Liver (tissue), 9 donors: ENCODE results near the gene APOBEC3B. TPM values are rescaled to one million over a fixed set of nuclear protein-coding genes. Genes with fewer than 3 reads are reported as not detected.

ENCODE experiments used
- DNase-seq: peaks from one replicate; pipeline ENCODE4 v3.0.0-alpha.2; 2017; ENCODE audit warnings: low spot score
- H3K27ac ChIP-seq, 2 donors: one replicate each; pipeline ENCODE4 v1.7.0; 2013; ENCODE audit warnings: inconsistent platforms in 2 of 2, low read length in 2 of 2, control low read depth in 1 of 2, low read depth in 1 of 2, mild to moderate bottlenecking in 1 of 2
- H3K27me3 ChIP-seq, 4 donors: one replicate each; pipeline versions ENCODE4 v1.6.1 to v1.7.0; 2013; ENCODE audit warnings: low read length in 3 of 4, inconsistent platforms in 1 of 4, mild to moderate bottlenecking in 1 of 4, moderate library complexity in 1 of 4; ENCODE audit not compliant: control insufficient read depth in 4 of 4, insufficient read depth in 4 of 4
- H3K36me3 ChIP-seq, 4 donors: one replicate each; pipeline versions ENCODE4 v1.6.1 to v1.7.0; 2013; ENCODE audit warnings: low read length in 3 of 4, mild to moderate bottlenecking in 3 of 4, low read depth in 1 of 4, moderate library complexity in 1 of 4; ENCODE audit not compliant: control insufficient read depth in 4 of 4, insufficient read depth in 3 of 4
- H3K4me1 ChIP-seq, 4 donors: one replicate each; pipeline versions ENCODE4 v1.6.1 to v1.7.0; 2013; ENCODE audit warnings: low read length in 3 of 4, mild to moderate bottlenecking in 3 of 4, moderate library complexity in 1 of 4; ENCODE audit not compliant: control insufficient read depth in 4 of 4, insufficient read depth in 4 of 4
- H3K4me3 ChIP-seq, 3 donors: one replicate each; pipeline versions ENCODE4 v1.6.1 to v1.7.0; 2013; ENCODE audit warnings: low read length in 3 of 3, control low read depth in 1 of 3, low read depth in 1 of 3, mild to moderate bottlenecking in 1 of 3
- H3K9ac ChIP-seq, 2 donors: one replicate each; pipeline ENCODE4 v1.7.0; 2013; ENCODE audit warnings: low read length in 2 of 2, mild to moderate bottlenecking in 2 of 2, moderate library complexity in 2 of 2, control low read depth in 1 of 2, low read depth in 1 of 2
- H3K9me3 ChIP-seq, 4 donors: one replicate each; pipeline versions ENCODE4 v1.6.1 to v1.7.0; 2013; ENCODE audit warnings: low read length in 3 of 4; ENCODE audit not compliant: control insufficient read depth in 4 of 4
- EGR1 ChIP-seq, 2 donors: IDR thresholded peaks; 2 replicates each; pipeline ENCODE4 v1.6.1; 2016 to 2018; ENCODE audit warnings: antibody characterized with exemption in 2 of 2, low read depth in 2 of 2
- FOXA1 ChIP-seq: IDR thresholded peaks from 2 replicates; pipeline ENCODE4 v1.6.1; 2016; ENCODE audit warnings: antibody characterized with exemption
- FOXA2 ChIP-seq: IDR thresholded peaks from 2 replicates; pipeline ENCODE4 v1.6.1; 2016; ENCODE audit warnings: antibody characterized with exemption
- GABPA ChIP-seq, 2 donors: IDR thresholded peaks in 1 of 2; conservative IDR thresholded peaks in 1 of 2; 2 replicates each; pipeline ENCODE4 v1.6.1; 2016; ENCODE audit warnings: antibody characterized with exemption in 2 of 2, mild to moderate bottlenecking in 1 of 2, moderate library complexity in 1 of 2
- HNF4A ChIP-seq, 2 donors: conservative IDR thresholded peaks; 2 replicates each; pipeline ENCODE4 v1.6.1; 2016; ENCODE audit warnings: antibody characterized with exemption in 2 of 2, mild to moderate bottlenecking in 2 of 2
- JUND ChIP-seq, 2 donors: IDR thresholded peaks; 2 replicates each; pipeline ENCODE4 v1.6.1; 2016; ENCODE audit warnings: antibody characterized with exemption in 2 of 2
- NR2F2 ChIP-seq: IDR thresholded peaks from 2 replicates; pipeline ENCODE4 v1.6.1; 2016; ENCODE audit warnings: antibody characterized with exemption
- RAD21 ChIP-seq, 2 donors: IDR thresholded peaks; 2 replicates each; pipeline ENCODE4 v1.6.1; 2016; ENCODE audit warnings: antibody characterized with exemption in 2 of 2, mild to moderate bottlenecking in 2 of 2
- RXRA ChIP-seq, 2 donors: IDR thresholded peaks; 2 replicates each; pipeline ENCODE4 v1.6.1; 2017 to 2018; ENCODE audit warnings: antibody characterized with exemption in 2 of 2, mild to moderate bottlenecking in 1 of 2
- SP1 ChIP-seq: IDR thresholded peaks from 2 replicates; pipeline ENCODE4 v1.6.1; 2018; ENCODE audit warnings: antibody characterized with exemption, mild to moderate bottlenecking
- TAF1 ChIP-seq: conservative IDR thresholded peaks from 2 replicates; pipeline ENCODE4 v1.6.1; 2016; ENCODE audit warnings: antibody characterized with exemption, mild to moderate bottlenecking
- YY1 ChIP-seq: IDR thresholded peaks from 2 replicates; pipeline ENCODE4 v1.6.1; 2016; ENCODE audit warnings: antibody characterized with exemption, mild to moderate bottlenecking
- WGBS: extraction: QIAGEN DNeasy Blood & Tissue Kit; methylation state at CpG from one replicate; pipeline ENCODE4 v1.1.7; 2013; 5-methylcytosine and 5-hydroxymethylcytosine counted together
- polyA plus RNA-seq, 2 donors: library from polyadenylated mRNA; stranded (reverse) in 1 of 2; unstranded in 1 of 2; fragments of 200-250 nt in 1 of 2; fragments of >200 nt in 1 of 2; fragmentation: Nextera tagmentation in 1 of 2; extraction: Ambion mirVana in 1 of 2; gene quantifications; one replicate each; pipeline versions ENCODE4 v1.2.1 to v1.2.3, GENCODE V29; 2013 to 2015
- total RNA-seq, 2 donors: library from RNA; depleted of rRNA; stranded (reverse); fragments of >200 nt; gene quantifications; one replicate each; pipeline ENCODE4 v1.2.3, GENCODE V29; 2014
- TF ChIP-seq, protein P1 (sequence below): IDR thresholded peaks from 2 replicates; pipeline ENCODE4 v1.6.1; 2016; ENCODE audit warnings: antibody characterized with exemption, mild to moderate bottlenecking
- TF ChIP-seq, protein P2 (sequence below): IDR thresholded peaks from 2 replicates; pipeline ENCODE4 v1.6.1; 2016; ENCODE audit warnings: antibody characterized with exemption
- TF ChIP-seq, protein P3 (sequence below): fragments of 150-350 bp; IDR thresholded peaks from 2 replicates; pipeline ENCODE4 v1.5.1; 2017; ENCODE audit warnings: improper control_type of control experiment, low read depth, low read length; ENCODE audit not compliant: missing input control
- TF ChIP-seq, protein P4 (sequence below): IDR thresholded peaks from 2 replicates; pipeline ENCODE4 v1.6.1; 2016; ENCODE audit warnings: antibody characterized with exemption
- TF ChIP-seq, protein P5 (sequence below): IDR thresholded peaks from 2 replicates; pipeline ENCODE4 v1.6.1; 2016; ENCODE audit warnings: antibody characterized with exemption
- donor health status: healthy.
- donor health status: healthy.
- donor health status: healthy.
- donor health status: healthy.
- donor health status: healthy.

Gene APOBEC3B
- total and polyA plus RNA-seq, 4 donors = 0.08 to 6.0 (median 0.88) TPM

DNA sequence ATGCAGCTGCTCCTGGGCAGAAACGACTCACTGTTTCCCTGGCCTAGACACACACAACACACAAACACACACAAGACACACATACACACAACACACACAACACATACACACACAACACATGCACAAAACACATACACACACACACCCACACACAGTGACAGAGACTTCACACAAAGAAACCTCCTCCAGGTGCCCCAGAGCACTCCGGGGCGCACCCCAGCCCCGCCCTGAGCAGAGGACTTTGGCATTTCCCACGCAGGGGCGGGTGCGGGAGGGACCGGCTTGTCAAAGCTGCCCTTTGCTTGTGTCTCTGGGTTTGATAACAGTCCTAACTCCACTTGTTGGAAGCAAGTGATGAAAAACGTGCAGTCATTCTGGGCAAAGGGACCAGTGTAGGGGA lies 18.3 kb upstream of the APOBEC3B start:
- Histone ChIP-seq H3K4me3 (no peak overlapping the region), H3K27ac (no peak overlapping the region), H3K36me3 (no peaks in the 10 kb centered on the region), H3K27me3 (no peaks in the 10 kb centered on the region), H3K9ac (no peak overlapping the region), H3K4me1 (no peaks in the 10 kb centered on the region), H3K9me3 (no peaks in the 10 kb centered on the region)
- 29% methylated on average over 9 of the region's 9 CpGs for WGBS
- DNase-seq = peak; percentile 84
- TF ChIP-seq HNF4A (conservative IDR thresholded peaks at IDR 0.05) (peak; percentile 24 to 59), RAD21 (IDR thresholded peaks at IDR 0.05) (no peak), RXRA (IDR thresholded peaks at IDR 0.05) (no peak), JUND (IDR thresholded peaks at IDR 0.05) (no peak), TAF1 (no peak), SP1 (no peak), GABPA (IDR thresholded peaks at IDR 0.05 in 1 of 2, conservative IDR thresholded peaks at IDR 0.05 in 1 of 2) (no peak)
- TF ChIP-seq, protein P1, sequence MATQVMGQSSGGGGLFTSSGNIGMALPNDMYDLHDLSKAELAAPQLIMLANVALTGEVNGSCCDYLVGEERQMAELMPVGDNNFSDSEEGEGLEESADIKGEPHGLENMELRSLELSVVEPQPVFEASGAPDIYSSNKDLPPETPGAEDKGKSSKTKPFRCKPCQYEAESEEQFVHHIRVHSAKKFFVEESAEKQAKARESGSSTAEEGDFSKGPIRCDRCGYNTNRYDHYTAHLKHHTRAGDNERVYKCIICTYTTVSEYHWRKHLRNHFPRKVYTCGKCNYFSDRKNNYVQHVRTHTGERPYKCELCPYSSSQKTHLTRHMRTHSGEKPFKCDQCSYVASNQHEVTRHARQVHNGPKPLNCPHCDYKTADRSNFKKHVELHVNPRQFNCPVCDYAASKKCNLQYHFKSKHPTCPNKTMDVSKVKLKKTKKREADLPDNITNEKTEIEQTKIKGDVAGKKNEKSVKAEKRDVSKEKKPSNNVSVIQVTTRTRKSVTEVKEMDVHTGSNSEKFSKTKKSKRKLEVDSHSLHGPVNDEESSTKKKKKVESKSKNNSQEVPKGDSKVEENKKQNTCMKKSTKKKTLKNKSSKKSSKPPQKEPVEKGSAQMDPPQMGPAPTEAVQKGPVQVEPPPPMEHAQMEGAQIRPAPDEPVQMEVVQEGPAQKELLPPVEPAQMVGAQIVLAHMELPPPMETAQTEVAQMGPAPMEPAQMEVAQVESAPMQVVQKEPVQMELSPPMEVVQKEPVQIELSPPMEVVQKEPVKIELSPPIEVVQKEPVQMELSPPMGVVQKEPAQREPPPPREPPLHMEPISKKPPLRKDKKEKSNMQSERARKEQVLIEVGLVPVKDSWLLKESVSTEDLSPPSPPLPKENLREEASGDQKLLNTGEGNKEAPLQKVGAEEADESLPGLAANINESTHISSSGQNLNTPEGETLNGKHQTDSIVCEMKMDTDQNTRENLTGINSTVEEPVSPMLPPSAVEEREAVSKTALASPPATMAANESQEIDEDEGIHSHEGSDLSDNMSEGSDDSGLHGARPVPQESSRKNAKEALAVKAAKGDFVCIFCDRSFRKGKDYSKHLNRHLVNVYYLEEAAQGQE = no peak

DNA sequence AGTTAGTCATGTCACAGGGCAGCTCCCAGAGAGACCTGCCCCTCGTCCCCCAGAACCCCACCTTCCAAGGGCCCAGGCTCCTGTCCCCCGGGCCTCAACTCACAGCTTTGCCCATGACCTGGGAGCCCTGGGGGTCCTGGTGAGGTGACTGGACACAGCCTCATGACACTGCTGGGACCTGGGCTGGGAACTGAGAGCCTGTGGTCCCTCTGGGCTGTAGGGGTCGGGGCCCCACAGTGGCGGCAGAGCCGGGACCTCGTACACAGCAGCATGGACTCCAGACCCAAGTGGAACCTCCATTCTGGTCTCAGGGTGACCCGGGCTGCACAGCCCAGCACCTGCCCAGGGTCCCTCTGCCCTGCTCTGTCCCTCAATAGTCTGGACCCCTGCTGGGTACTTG lies 17.8 kb upstream of the APOBEC3B start:
- Histone ChIP-seq H3K4me1 (no peaks in the 10 kb centered on the region), H3K4me3 (no peak overlapping the region), H3K27me3 (no peaks in the 10 kb centered on the region), H3K9ac (no peak overlapping the region), H3K36me3 (no peaks in the 10 kb centered on the region), H3K9me3 (no peaks in the 10 kb centered on the region), H3K27ac (no peak overlapping the region)
- DNase-seq = no peak
- 75% methylated on average over 7 of the region's 7 CpGs for WGBS
- TF ChIP-seq SP1 (no peak), YY1 (no peak), EGR1 (IDR thresholded peaks at IDR 0.05; ENCODE audit: low read depth in 2 of 2) (no peak), TAF1 (no peak), NR2F2 (no peak), RAD21 (IDR thresholded peaks at IDR 0.05) (no peak), HNF4A (conservative IDR thresholded peaks at IDR 0.05) (no peak), RXRA (IDR thresholded peaks at IDR 0.05) (no peak), FOXA1 (no peak), JUND (IDR thresholded peaks at IDR 0.05) (no peak), GABPA (IDR thresholded peaks at IDR 0.05 in 1 of 2, conservative IDR thresholded peaks at IDR 0.05 in 1 of 2) (no peak), FOXA2 (no peak)
- TF ChIP-seq, protein P2, sequence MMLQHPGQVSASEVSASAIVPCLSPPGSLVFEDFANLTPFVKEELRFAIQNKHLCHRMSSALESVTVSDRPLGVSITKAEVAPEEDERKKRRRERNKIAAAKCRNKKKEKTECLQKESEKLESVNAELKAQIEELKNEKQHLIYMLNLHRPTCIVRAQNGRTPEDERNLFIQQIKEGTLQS = no peak
- TF ChIP-seq, protein P3, sequence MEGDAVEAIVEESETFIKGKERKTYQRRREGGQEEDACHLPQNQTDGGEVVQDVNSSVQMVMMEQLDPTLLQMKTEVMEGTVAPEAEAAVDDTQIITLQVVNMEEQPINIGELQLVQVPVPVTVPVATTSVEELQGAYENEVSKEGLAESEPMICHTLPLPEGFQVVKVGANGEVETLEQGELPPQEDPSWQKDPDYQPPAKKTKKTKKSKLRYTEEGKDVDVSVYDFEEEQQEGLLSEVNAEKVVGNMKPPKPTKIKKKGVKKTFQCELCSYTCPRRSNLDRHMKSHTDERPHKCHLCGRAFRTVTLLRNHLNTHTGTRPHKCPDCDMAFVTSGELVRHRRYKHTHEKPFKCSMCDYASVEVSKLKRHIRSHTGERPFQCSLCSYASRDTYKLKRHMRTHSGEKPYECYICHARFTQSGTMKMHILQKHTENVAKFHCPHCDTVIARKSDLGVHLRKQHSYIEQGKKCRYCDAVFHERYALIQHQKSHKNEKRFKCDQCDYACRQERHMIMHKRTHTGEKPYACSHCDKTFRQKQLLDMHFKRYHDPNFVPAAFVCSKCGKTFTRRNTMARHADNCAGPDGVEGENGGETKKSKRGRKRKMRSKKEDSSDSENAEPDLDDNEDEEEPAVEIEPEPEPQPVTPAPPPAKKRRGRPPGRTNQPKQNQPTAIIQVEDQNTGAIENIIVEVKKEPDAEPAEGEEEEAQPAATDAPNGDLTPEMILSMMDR = no peak
- TF ChIP-seq, protein P4, sequence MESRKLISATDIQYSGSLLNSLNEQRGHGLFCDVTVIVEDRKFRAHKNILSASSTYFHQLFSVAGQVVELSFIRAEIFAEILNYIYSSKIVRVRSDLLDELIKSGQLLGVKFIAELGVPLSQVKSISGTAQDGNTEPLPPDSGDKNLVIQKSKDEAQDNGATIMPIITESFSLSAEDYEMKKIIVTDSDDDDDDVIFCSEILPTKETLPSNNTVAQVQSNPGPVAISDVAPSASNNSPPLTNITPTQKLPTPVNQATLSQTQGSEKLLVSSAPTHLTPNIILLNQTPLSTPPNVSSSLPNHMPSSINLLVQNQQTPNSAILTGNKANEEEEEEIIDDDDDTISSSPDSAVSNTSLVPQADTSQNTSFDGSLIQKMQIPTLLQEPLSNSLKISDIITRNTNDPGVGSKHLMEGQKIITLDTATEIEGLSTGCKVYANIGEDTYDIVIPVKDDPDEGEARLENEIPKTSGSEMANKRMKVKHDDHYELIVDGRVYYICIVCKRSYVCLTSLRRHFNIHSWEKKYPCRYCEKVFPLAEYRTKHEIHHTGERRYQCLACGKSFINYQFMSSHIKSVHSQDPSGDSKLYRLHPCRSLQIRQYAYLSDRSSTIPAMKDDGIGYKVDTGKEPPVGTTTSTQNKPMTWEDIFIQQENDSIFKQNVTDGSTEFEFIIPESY = no peak
- TF ChIP-seq, protein P5, sequence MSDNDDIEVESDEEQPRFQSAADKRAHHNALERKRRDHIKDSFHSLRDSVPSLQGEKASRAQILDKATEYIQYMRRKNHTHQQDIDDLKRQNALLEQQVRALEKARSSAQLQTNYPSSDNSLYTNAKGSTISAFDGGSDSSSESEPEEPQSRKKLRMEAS = no peak
- TF ChIP-seq, protein P1 = no peak
